Measurements from ENCODE around the gene SLC6A5.

SLC6A5 gene

GRCh38 chr11:20669820-20670684, 70.6 kb downstream of the SLC6A5 start:
- peaks cover 28% of the 10 kb centered on the region for H3K27me3 ChIP-seq (ENCODE audit: insufficient read depth, low read depth, severe bottlenecking)
- peak overlapping the region; percentile 80 for H3K4me3 ChIP-seq (ENCODE audit: low read depth, low read length)
- no peak overlapping the region for H3K27ac ChIP-seq
- no peak for TF ChIP-seq CTCF (IDR thresholded peaks at IDR 0.05; ENCODE audit: low read depth, low read length)
- H3K36me3 ChIP-seq, result no peaks in the 10 kb centered on the region
- DNase-seq, result peak; percentile 17
- peaks cover 10% of the 10 kb centered on the region for H3K9me3 ChIP-seq (ENCODE audit: severe bottlenecking)

GRCh38 chr11:20670932-20671403, 71.6 kb downstream of the SLC6A5 start:
- Histone ChIP-seq H3K4me3 (ENCODE audit: low read depth, low read length) (peak overlapping the region; percentile 80), H3K27me3 (ENCODE audit: insufficient read depth, low read depth, severe bottlenecking) (peaks cover 28% of the 10 kb centered on the region), H3K36me3 (no peaks in the 10 kb centered on the region), H3K27ac (no peak overlapping the region), H3K9me3 (ENCODE audit: severe bottlenecking) (peaks cover 8% of the 10 kb centered on the region)
- peak; percentile 11 for DNase-seq
- TF ChIP-seq CTCF (IDR thresholded peaks at IDR 0.05; ENCODE audit: low read depth, low read length), result no peak

GRCh38 chr11:20671856-20672546, 72.6 kb downstream of the SLC6A5 start:
- peak; percentile 66 for TF ChIP-seq CTCF (IDR thresholded peaks at IDR 0.05; ENCODE audit: low read depth, low read length)
- H3K36me3 ChIP-seq, result no peaks in the 10 kb centered on the region
- no peak overlapping the region for H3K27ac ChIP-seq
- H3K4me3 ChIP-seq (ENCODE audit: low read depth, low read length), result no peak overlapping the region
- peak; percentile 43 for DNase-seq
- peaks cover 28% of the 10 kb centered on the region for H3K27me3 ChIP-seq (ENCODE audit: insufficient read depth, low read depth, severe bottlenecking)
- H3K9me3 ChIP-seq (ENCODE audit: severe bottlenecking), result no peaks in the 10 kb centered on the region

GRCh38 chr11:20672575-20672974, 73.2 kb downstream of the SLC6A5 start:
- Histone ChIP-seq H3K27ac (no peak overlapping the region), H3K4me3 (ENCODE audit: low read depth, low read length) (no peak overlapping the region), H3K9me3 (ENCODE audit: severe bottlenecking) (no peaks in the 10 kb centered on the region), H3K36me3 (no peaks in the 10 kb centered on the region), H3K27me3 (ENCODE audit: insufficient read depth, low read depth, severe bottlenecking) (peaks cover 28% of the 10 kb centered on the region)
- no peak for DNase-seq
- TF ChIP-seq CTCF (IDR thresholded peaks at IDR 0.05; ENCODE audit: low read depth, low read length), result peak; percentile 35; the same call in 1 of the 2 replicates

GRCh38 chr11:20676658-20677057, 77.2 kb downstream of the SLC6A5 start:
- no peak for DNase-seq
- Histone ChIP-seq H3K36me3 (no peaks in the 10 kb centered on the region), H3K4me3 (ENCODE audit: low read depth, low read length) (no peak overlapping the region), H3K9me3 (ENCODE audit: severe bottlenecking) (no peaks in the 10 kb centered on the region), H3K27ac (no peak overlapping the region), H3K27me3 (ENCODE audit: insufficient read depth, low read depth, severe bottlenecking) (peaks cover 1% of the 10 kb centered on the region)
- no peak for TF ChIP-seq CTCF (IDR thresholded peaks at IDR 0.05; ENCODE audit: low read depth, low read length)
